Right lobe of liver (tissue), 6 donors: Measurements from ENCODE around the gene ASTN1. TPM values are rescaled to one million over a fixed set of nuclear protein-coding genes. Genes with fewer than 3 reads are reported as not detected.

Experiments
- ATAC-seq, 4 donors: fragments of 200-7000 bp; cut with Tn5 transposase; one replicate each; pipeline ENCODE4 v1.9.1; 2020; ENCODE audit warnings: mild to moderate bottlenecking in 4 of 4, moderate library complexity in 4 of 4
- DNase-seq, 3 donors: peaks; one replicate each; pipeline ENCODE4 v3.0.0-alpha.2; 2020
- H3K27ac ChIP-seq, 3 donors: fragments of 200-600 bp; one replicate each; pipeline ENCODE4 v1.8.0; 2022
- H3K27me3 ChIP-seq, 2 donors: fragments of 200-600 bp; one replicate each; pipeline ENCODE4 v1.8.0; 2022
- H3K36me3 ChIP-seq, 4 donors: fragments of 200-600 bp; sonication (generic) in 1 of 4; one replicate each; pipeline versions ENCODE4 v1.5.1 to v1.8.0; 2017 to 2022; ENCODE audit warnings: control low read depth in 1 of 4
- H3K4me1 ChIP-seq, 4 donors: fragments of 200-600 bp; sonication (generic) in 1 of 4; one replicate each; pipeline versions ENCODE4 v1.5.1 to v1.8.0; 2017 to 2022; ENCODE audit warnings: control low read depth in 1 of 4
- H3K4me3 ChIP-seq, 3 donors: fragments of 200-600 bp; one replicate each; pipeline ENCODE4 v1.8.0; 2022
- H3K9me3 ChIP-seq, 4 donors: fragments of 200-600 bp; sonication (generic) in 1 of 4; one replicate each; pipeline versions ENCODE4 v1.5.1 to v1.8.0; 2017 to 2022; ENCODE audit warnings: control low read depth in 1 of 4
- CTCF ChIP-seq, 4 donors: fragments of 200-600 bp in 3 of 4; fragments of 450-650 bp in 1 of 4; IDR thresholded peaks; one replicate each; pipeline versions ENCODE4 v1.5.1 to v1.8.0; 2016 to 2022; ENCODE audit warnings: antibody characterized with exemption in 4 of 4, mild to moderate bottlenecking in 2 of 4
- POLR2A ChIP-seq: fragments of 450-650 bp; IDR thresholded peaks from one replicate; pipeline ENCODE4 v1.6.1; 2017; ENCODE audit warnings: antibody characterized with exemption, mild to moderate bottlenecking
- WGBS: methylation state at CpG from one replicate; pipeline ENCODE4 v1.1.6; 2018; ENCODE audit warnings: low coverage, low lambda C conversion rate; ENCODE audit not compliant: insufficient coverage; ENCODE audit errors: missing lambda C conversion rate; 5-methylcytosine and 5-hydroxymethylcytosine counted together
- intact Hi-C, 2 donors: fragments of 100-400 bp; cut with DNase I; formaldehyde crosslinking; loops; one replicate each; pipeline versions ENCODE4 v1.11.2 to v1.14.1; 2022
- microRNA counts: library from miRNA; unstranded; fragments of <30 nt; microRNA quantifications from one replicate; lab custom pipeline; 2016
- microRNA-seq, 2 donors: library from miRNA; unstranded; fragments of <30 nt; microRNA quantifications; one replicate each; pipeline ENCODE4, GENCODE V29; 2019 to 2020
- small RNA-seq, 2 experiments: library from RNA; depleted of rRNA; stranded (forward); fragments of <200 nt; gene quantifications; one replicate each; pipeline ENCODE3, GENCODE V24; 2016
- total RNA-seq, 6 experiments: library from RNA; depleted of rRNA in 2 of 6; stranded (reverse); fragments of >200 nt in 2 of 6; fragmentation: NEBNext Ultra II Directional in 3 of 6; extraction: Animal tissue kit (Norgen Biotek cat#: 25700) in 3 of 6; gene quantifications; one replicate each; pipeline versions ENCODE4 v1.1.0 to v1.2.4, GENCODE V29; 2016 to 2023
- donor health status: DM: no; HTN: yes; CAD: no.
- donor health status: DM: no; HTN: no; CAD: no.
- donor health status: DM: no; HTN: no; CAD: no.
- donor health status: DM: no; HTN: yes; CAD: no.
- donor health status: DM: no; HTN: yes; CAD: no.

ASTN1 gene
- total RNA-seq, 6 experiments from 2014 or later = 0.06 to 0.78 (median 0.18) TPM

- H3K4me3 ChIP-seq = no peak overlapping the region
- no peaks in the 10 kb centered on the region for H3K4me1 ChIP-seq
- TF ChIP-seq CTCF (IDR thresholded peaks at IDR 0.05) (no peak), POLR2A (no peak)
- no peaks in the 10 kb centered on the region for H3K9me3 ChIP-seq
- 68% methylated on average over 2 of the region's 3 CpGs for WGBS
- DNase-seq = no peak
- intact Hi-C loops = no loop called here
- ATAC-seq = no peak
- H3K27me3 ChIP-seq = no peaks in the 10 kb centered on the region
- no peaks in the 10 kb centered on the region for H3K36me3 ChIP-seq
- no peak overlapping the region for H3K27ac ChIP-seq
Measured at GRCh38 chr1:176816232-176816631, 348.3 kb downstream of the ASTN1 start.

- H3K4me1 ChIP-seq = no peaks in the 10 kb centered on the region
- H3K27me3 ChIP-seq = no peaks in the 10 kb centered on the region
- H3K36me3 ChIP-seq = no peaks in the 10 kb centered on the region
- WGBS = 69% methylated on average over 6 of the region's 6 CpGs
- DNase-seq (no peak), ATAC-seq (no peak)
- H3K9me3 ChIP-seq = no peaks in the 10 kb centered on the region
- intact Hi-C loops = no loop called here
- no peak for TF ChIP-seq CTCF (IDR thresholded peaks at IDR 0.05)
- TF ChIP-seq POLR2A = no peak
- no peak overlapping the region for H3K4me3 ChIP-seq
- H3K27ac ChIP-seq = no peak overlapping the region
Measured at GRCh38 chr1:176815621-176816020, 348.9 kb downstream of the ASTN1 start.

- WGBS = 40% methylated on average over 4 of the region's 4 CpGs
- Histone ChIP-seq H3K27me3 (no peaks in the 10 kb centered on the region), H3K9me3 (no peaks in the 10 kb centered on the region), H3K4me1 (no peaks in the 10 kb centered on the region), H3K36me3 (no peaks in the 10 kb centered on the region), H3K27ac (no peak overlapping the region), H3K4me3 (no peak overlapping the region)
- TF ChIP-seq POLR2A = no peak
- no peak for TF ChIP-seq CTCF (IDR thresholded peaks at IDR 0.05)
- intact Hi-C loops = no loop called here
- DNase-seq (no peak), ATAC-seq (no peak)
Measured at GRCh38 chr1:176811511-176812288, 352.8 kb downstream of the ASTN1 start.

GRCh38 chr1:176809292-176809691, 355.2 kb downstream of the ASTN1 start:
- 53% methylated on average over 2 of the region's 2 CpGs for WGBS
- DNase-seq (no peak), ATAC-seq (no peak)
- no peak for TF ChIP-seq CTCF (IDR thresholded peaks at IDR 0.05)
- TF ChIP-seq POLR2A = no peak
- Histone ChIP-seq H3K9me3 (no peaks in the 10 kb centered on the region), H3K36me3 (no peaks in the 10 kb centered on the region), H3K4me3 (no peak overlapping the region), H3K27ac (no peak overlapping the region), H3K27me3 (no peaks in the 10 kb centered on the region), H3K4me1 (no peaks in the 10 kb centered on the region)
- intact Hi-C loops = no loop called here

MicroRNAs encoded within 50 kb of the gene (microRNA counts, 767-probe panel; counts per million panel counts)
- microRNA hsa-miR-488-3p (lab: Ali Mortazavi, UCI) = 237 counts per million

Small RNAs within 50 kb of the gene (microRNA-seq; reads per million reads assigned to microRNA genes)
- 0 to 0.29 reads per million in 2 donors for gene MIR488

Small RNAs within 50 kb of the gene (small RNA-seq; reads per million reads assigned to genes)
- gene MIR488 = 0 reads per million in 2 experiments

Other genes with a start within 250 kb of the ASTN1 start
- gene BRINP2, start 6.2 kb upstream of the ASTN1 start, total RNA-seq = under 1 TPM; 0.09 to 0.57 (median 0.36) TPM